ENCODE results near the gene TBCE. TPM values are rescaled to one million over a fixed set of nuclear protein-coding genes. Genes with fewer than 3 reads are reported as not detected.

Gene TBCE
- total RNA-seq, 1 experiment from 2014 or later = 41.6 TPM

GRCh38 chr1:235336903-235337302, 30.3 kb upstream of the TBCE start:
- no peak overlapping the region for H3K23ac ChIP-seq (ENCODE audit: insufficient read length, low read depth, low read length)
- H3K9me3 ChIP-seq (ENCODE audit: control insufficient read depth, low read depth, low read length) = no peaks in the 10 kb centered on the region
- no peak overlapping the region for H3K9ac ChIP-seq (ENCODE audit: extremely low read depth, insufficient read length, low read length)
- peaks cover 3 to 5% of the 10 kb centered on the region in 2 experiments; a peak in 2 of 4 replicates for H3K4me1 Mint-ChIP-seq
- H3K79me2 ChIP-seq (ENCODE audit: insufficient read depth, low read length) = peaks cover 9% of the 10 kb centered on the region; the same call in 1 of the 2 replicates
- H3K4me3 Mint-ChIP-seq = no peak overlapping the region
- no peak for TF ChIP-seq CTCF (conservative IDR thresholded peaks at IDR 0.05)
- no peak overlapping the region for H3K4ac ChIP-seq (ENCODE audit: low read depth, low read length)
- H3K23me2 ChIP-seq (ENCODE audit: insufficient read length, low read depth, low read length, poor library complexity, severe bottlenecking) = no peaks in the 10 kb centered on the region
- no peak overlapping the region for H2AFZ ChIP-seq (ENCODE audit: low read length)
- no peaks in the 10 kb centered on the region for H3K27me3 Mint-ChIP-seq (ENCODE audit: low read depth)
- H3K4me1 ChIP-seq (ENCODE audit: insufficient read depth, low read length) = no peaks in the 10 kb centered on the region
- no peak overlapping the region for H2BK5ac ChIP-seq (ENCODE audit: insufficient read length, low read length)
- no peak for DNase-seq
- no peaks in the 10 kb centered on the region for H3K9me3 Mint-ChIP-seq
- no peaks in the 10 kb centered on the region for H3K27me3 ChIP-seq (ENCODE audit: insufficient read depth, low read length)
- no peak overlapping the region for H4K91ac ChIP-seq (ENCODE audit: insufficient read length, low read depth, low read length)
- H3K27ac ChIP-seq (ENCODE audit: insufficient read length, low read depth, low read length) = no peak overlapping the region
- H2AK5ac ChIP-seq (ENCODE audit: insufficient read length, low read length) = no peak overlapping the region
- no peak overlapping the region for H3K14ac ChIP-seq (ENCODE audit: insufficient read depth, low read length)
- H3K56ac ChIP-seq (ENCODE audit: insufficient read length, low read depth, low read length) = no peak overlapping the region
- no peak overlapping the region for H3K18ac ChIP-seq (ENCODE audit: insufficient read length, low read depth, low read length)
- no peak overlapping the region for H3T11ph ChIP-seq (ENCODE audit: low read length)
- no peak overlapping the region for H4K8ac ChIP-seq (replicated peaks; ENCODE audit: insufficient read length, low read depth, low read length)
- H2BK12ac ChIP-seq (ENCODE audit: insufficient read length, low read depth, low read length) = no peak overlapping the region
- H2BK120ac ChIP-seq (ENCODE audit: low read depth, low read length, poor library complexity, severe bottlenecking) = no peak overlapping the region
- H4K20me1 ChIP-seq (ENCODE audit: control insufficient read depth, insufficient read depth, insufficient read length) = no peaks in the 10 kb centered on the region
- no peak overlapping the region for H4K5ac ChIP-seq (ENCODE audit: insufficient read length, low read depth, low read length)
- WGBS (ENCODE audit: extremely low coverage, insufficient read length, low lambda C conversion rate) = no CpG with 5 or more reads among the region's 4 CpGs
- H3K79me1 ChIP-seq (ENCODE audit: insufficient read depth, low read depth, low read length, poor library complexity, severe bottlenecking) = no peaks in the 10 kb centered on the region
- no peak overlapping the region for H3K27ac Mint-ChIP-seq
- peaks cover 14 to 29% (median 23%) of the 10 kb centered on the region in 3 experiments for H3K36me3 Mint-ChIP-seq (ENCODE audit: insufficient read depth in 1 of 3, low read depth in 3 of 3)
- no peak overlapping the region for H3K4me2 ChIP-seq (ENCODE audit: insufficient read depth, insufficient read length, low read length)
- H2BK20ac ChIP-seq (ENCODE audit: low read depth, low read length, poor library complexity, severe bottlenecking) = no peak overlapping the region
- no peak overlapping the region for H2BK15ac ChIP-seq (ENCODE audit: low read depth, low read length)
